ENCODE data around the gene SMKR1. TPM values are rescaled to one million over a fixed set of nuclear protein-coding genes. Genes with fewer than 3 reads are reported as not detected.

SMKR1 gene
- total RNA-seq, 3 donors from 2014 or later = not detected

GRCh38 chr7:129482781-129483180, 19.6 kb upstream of the SMKR1 start:
- Histone ChIP-seq H3K4me1 (no peaks in the 10 kb centered on the region), H3K4me3 (no peak overlapping the region), H3K27me3 (no peaks in the 10 kb centered on the region), H3K36me3 (no peaks in the 10 kb centered on the region), H3K27ac (no peak overlapping the region), H3K9me3 (no peaks in the 10 kb centered on the region)
- no peak for DNase-seq (ENCODE audit: low spot score in 2 of 2)
- TF ChIP-seq CTCF (IDR thresholded peaks at IDR 0.05) (no peak), POLR2A (IDR thresholded peaks at IDR 0.05) (no peak), POLR2AphosphoS5 (IDR thresholded peaks at IDR 0.05) (no peak)
- intact Hi-C loops (cut with DNase I; ENCODE audit: low total_unique reads) = no loop called here

GRCh38 chr7:129489491-129489890, 12.8 kb upstream of the SMKR1 start:
- TF ChIP-seq POLR2A (IDR thresholded peaks at IDR 0.05) = no peak
- TF ChIP-seq CTCF (IDR thresholded peaks at IDR 0.05) = no peak
- no peak for TF ChIP-seq POLR2AphosphoS5 (IDR thresholded peaks at IDR 0.05)

GRCh38 chr7:129492391-129492790, 9.9 kb upstream of the SMKR1 start:
- no peaks in the 10 kb centered on the region for H3K36me3 ChIP-seq
- H3K27ac ChIP-seq = no peak overlapping the region
- H3K9me3 ChIP-seq = no peaks in the 10 kb centered on the region
- H3K27me3 ChIP-seq = no peaks in the 10 kb centered on the region
- no peak for DNase-seq (ENCODE audit: low spot score in 2 of 2)
- no peak overlapping the region for H3K4me3 ChIP-seq
- H3K4me1 ChIP-seq = no peaks in the 10 kb centered on the region
- TF ChIP-seq CTCF (IDR thresholded peaks at IDR 0.05) (no peak), POLR2AphosphoS5 (IDR thresholded peaks at IDR 0.05) (no peak), POLR2A (IDR thresholded peaks at IDR 0.05) (no peak)
- intact Hi-C loops (cut with DNase I; ENCODE audit: low total_unique reads) = no loop called here

More at GRCh38 chr7:129489491-129489890, 12.8 kb upstream of the SMKR1 start:
- intact Hi-C loops (cut with DNase I; ENCODE audit: low total_unique reads) = no loop called here
- no peaks in the 10 kb centered on the region for H3K36me3 ChIP-seq
- no peaks in the 10 kb centered on the region for H3K4me1 ChIP-seq
- no peaks in the 10 kb centered on the region for H3K9me3 ChIP-seq
- H3K27ac ChIP-seq = no peak overlapping the region
- H3K27me3 ChIP-seq = no peaks in the 10 kb centered on the region
- DNase-seq (ENCODE audit: low spot score in 2 of 2) = no peak
- no peak overlapping the region for H3K4me3 ChIP-seq

GRCh38 chr7:129493555-129493954, 8.8 kb upstream of the SMKR1 start:
- intact Hi-C loops (cut with DNase I; ENCODE audit: low total_unique reads) = no loop called here
- no peaks in the 10 kb centered on the region for H3K9me3 ChIP-seq
- no peak for TF ChIP-seq CTCF (IDR thresholded peaks at IDR 0.05)
- no peak for TF ChIP-seq POLR2A (IDR thresholded peaks at IDR 0.05)
- TF ChIP-seq POLR2AphosphoS5 (IDR thresholded peaks at IDR 0.05) = no peak
- H3K27me3 ChIP-seq = no peaks in the 10 kb centered on the region
- no peak overlapping the region for H3K27ac ChIP-seq
- H3K4me1 ChIP-seq = no peaks in the 10 kb centered on the region
- H3K36me3 ChIP-seq = no peaks in the 10 kb centered on the region
- DNase-seq (ENCODE audit: low spot score in 2 of 2) = no peak
- H3K4me3 ChIP-seq = no peak overlapping the region

GRCh38 chr7:129494041-129494440, 8.3 kb upstream of the SMKR1 start:
- H3K36me3 ChIP-seq = no peaks in the 10 kb centered on the region
- no peak overlapping the region for H3K27ac ChIP-seq
- no peaks in the 10 kb centered on the region for H3K9me3 ChIP-seq
- intact Hi-C loops (cut with DNase I; ENCODE audit: low total_unique reads) = no loop called here
- H3K4me1 ChIP-seq = no peaks in the 10 kb centered on the region
- no peaks in the 10 kb centered on the region for H3K27me3 ChIP-seq
- no peak for DNase-seq (ENCODE audit: low spot score in 2 of 2)
- H3K4me3 ChIP-seq = no peak overlapping the region
- no peak for TF ChIP-seq POLR2AphosphoS5 (IDR thresholded peaks at IDR 0.05)
- TF ChIP-seq CTCF (IDR thresholded peaks at IDR 0.05) = no peak
- no peak for TF ChIP-seq POLR2A (IDR thresholded peaks at IDR 0.05)
